ENCODE data around the gene SPINK1.
"Not testable (repeated sequence)": the region's sequence is repeated elsewhere in the genome, so short reads cannot be mapped to it uniquely, and the experiment has no call there.

Gene SPINK1, protein sequence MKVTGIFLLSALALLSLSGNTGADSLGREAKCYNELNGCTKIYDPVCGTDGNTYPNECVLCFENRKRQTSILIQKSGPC

DNA sequence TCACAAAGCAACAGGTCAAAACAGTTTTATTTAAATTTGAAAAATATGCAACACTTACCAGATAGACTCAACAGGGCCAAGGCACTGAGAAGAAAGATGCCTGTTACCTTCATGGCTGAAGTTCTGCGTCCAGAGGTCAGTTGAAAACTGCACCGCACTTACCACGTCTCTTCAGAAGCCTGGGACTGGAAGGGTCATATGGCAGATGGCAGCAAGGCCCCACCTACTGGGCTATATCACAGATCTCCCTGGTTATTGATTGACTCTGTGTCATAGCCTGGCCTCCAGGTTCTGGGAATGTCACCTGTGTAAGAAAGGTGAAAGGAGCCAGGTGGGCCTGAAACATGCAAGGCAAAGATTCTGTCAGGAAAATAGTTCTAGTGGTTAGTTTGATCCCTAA, at the start of gene SPINK1:
Gene SPINK1, minus strand, starts transcription at position 207 of the 400 bp plus-strand sequence. Its CDS starts 94 bp downstream, at position 113.
- DNase-seq (ENCODE audit: low read depth in 2 of 2): no peak

- no peak for DNase-seq (ENCODE audit: low read depth in 2 of 2)
These were observed 49.0 kb upstream of the SPINK1 start for GRCh38 chr5:147880487-147880886.

GRCh38 chr5:147879784-147880183, 48.3 kb upstream of the SPINK1 start:
- no peak for DNase-seq (ENCODE audit: low read depth in 2 of 2)

GRCh38 chr5:147878066-147878759, 46.7 kb upstream of the SPINK1 start, which contains the start of gene SCGB3A2:
Gene SCGB3A2 (plus strand): TSS chr5:147878711. CDS start chr5:147878804, 93 bp downstream.
- DNase-seq (ENCODE audit: low read depth in 2 of 2): no peak

GRCh38 chr5:147876626-147877025, 45.2 kb upstream of the SPINK1 start:
- DNase-seq (ENCODE audit: low read depth in 2 of 2): no peak

DNA sequence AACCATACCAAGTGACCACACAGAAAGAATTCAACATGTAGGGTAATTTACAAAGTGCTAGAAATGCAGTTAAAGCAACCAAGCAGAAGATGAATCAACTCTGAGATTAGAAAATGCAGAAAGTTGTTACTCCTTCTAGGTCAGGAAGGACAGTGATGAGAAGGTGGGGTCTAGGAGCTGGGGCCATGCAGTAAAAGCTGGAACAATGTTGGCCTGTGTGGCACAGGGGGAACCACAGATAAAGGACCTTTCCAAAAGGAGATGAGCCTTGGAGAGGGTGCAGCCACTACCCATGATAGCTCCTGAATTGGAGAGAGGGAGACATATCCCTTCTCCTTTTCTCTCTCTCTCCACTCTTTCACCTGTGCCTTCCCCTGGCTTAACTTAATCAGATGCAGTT, 44.7 kb upstream of the SPINK1 start:
- DNase-seq (ENCODE audit: low read depth in 2 of 2): no peak

DNA sequence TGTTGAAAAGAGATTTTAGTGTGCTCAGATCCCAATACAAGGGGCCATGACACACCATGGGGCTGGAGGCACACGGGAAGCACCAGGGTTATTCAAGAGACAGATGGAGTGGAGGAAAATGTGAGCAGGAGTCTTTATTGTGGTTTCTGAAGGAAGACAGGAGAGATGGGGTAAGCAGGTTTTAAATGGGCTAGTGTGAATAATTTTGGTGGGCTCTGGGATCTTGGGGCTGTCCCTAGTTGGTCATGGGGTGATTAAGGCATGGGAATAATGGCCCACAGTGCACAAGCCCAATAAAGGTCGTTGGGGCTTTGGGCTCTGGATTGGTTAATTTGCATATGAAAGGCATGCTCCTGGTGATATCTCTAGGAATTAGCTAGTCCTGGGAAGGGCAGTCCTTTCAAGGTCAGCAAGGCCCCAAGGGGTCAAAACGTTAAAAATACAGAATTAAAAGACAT, 43.5 kb upstream of the SPINK1 start:
- DNase-seq (ENCODE audit: low read depth in 2 of 2): no peak

- DNase-seq (ENCODE audit: low read depth in 2 of 2): not testable (repeated sequence)
These were observed 42.8 kb upstream of the SPINK1 start for GRCh38 chr5:147874118-147874875.

- DNase-seq (ENCODE audit: low read depth in 2 of 2): not testable (repeated sequence)
These were observed 41.4 kb upstream of the SPINK1 start for GRCh38 chr5:147872744-147873435.

DNA sequence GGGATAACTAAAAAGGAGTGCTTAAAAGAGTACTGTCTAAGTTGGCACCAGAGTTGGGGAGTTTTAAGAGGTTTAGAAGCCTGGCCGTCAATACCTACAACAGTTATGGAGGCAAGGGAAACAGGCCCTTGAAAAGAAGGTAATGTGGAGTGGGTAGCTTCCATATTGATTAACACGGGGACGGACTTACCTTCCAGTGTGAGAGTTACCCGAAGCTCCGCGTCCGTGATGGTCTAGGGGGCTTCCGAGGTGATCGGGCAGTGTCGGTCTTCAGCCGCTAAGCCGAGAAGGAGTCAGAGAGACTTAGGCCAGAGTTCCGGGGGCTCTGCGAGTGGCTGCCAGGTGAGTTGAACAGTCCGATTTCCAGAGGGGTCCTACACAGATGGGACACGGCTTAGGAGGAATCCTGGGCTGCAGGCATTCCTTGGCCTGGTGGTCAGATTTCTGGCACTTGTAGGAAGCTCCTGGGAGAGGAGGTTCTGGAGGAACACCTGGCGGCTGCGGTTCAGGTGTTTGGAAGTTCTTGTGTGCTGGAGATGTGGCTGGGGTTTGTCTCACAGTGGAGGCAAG, 40.6 kb upstream of the SPINK1 start:
- DNase-seq (ENCODE audit: low read depth in 2 of 2): not testable (repeated sequence)

- not testable (repeated sequence) for DNase-seq (ENCODE audit: low read depth in 2 of 2)
These were observed 38.4 kb upstream of the SPINK1 start for GRCh38 chr5:147869892-147870291.

- no peak for DNase-seq (ENCODE audit: low read depth in 2 of 2)
These were observed 37.6 kb upstream of the SPINK1 start for GRCh38 chr5:147869112-147869511.

GRCh38 chr5:147863454-147864158, 32.1 kb upstream of the SPINK1 start:
- no peak for DNase-seq (ENCODE audit: low read depth in 2 of 2)

GRCh38 chr5:147860641-147861025, 29.2 kb upstream of the SPINK1 start:
- no peak for DNase-seq (ENCODE audit: low read depth in 2 of 2)

DNA sequence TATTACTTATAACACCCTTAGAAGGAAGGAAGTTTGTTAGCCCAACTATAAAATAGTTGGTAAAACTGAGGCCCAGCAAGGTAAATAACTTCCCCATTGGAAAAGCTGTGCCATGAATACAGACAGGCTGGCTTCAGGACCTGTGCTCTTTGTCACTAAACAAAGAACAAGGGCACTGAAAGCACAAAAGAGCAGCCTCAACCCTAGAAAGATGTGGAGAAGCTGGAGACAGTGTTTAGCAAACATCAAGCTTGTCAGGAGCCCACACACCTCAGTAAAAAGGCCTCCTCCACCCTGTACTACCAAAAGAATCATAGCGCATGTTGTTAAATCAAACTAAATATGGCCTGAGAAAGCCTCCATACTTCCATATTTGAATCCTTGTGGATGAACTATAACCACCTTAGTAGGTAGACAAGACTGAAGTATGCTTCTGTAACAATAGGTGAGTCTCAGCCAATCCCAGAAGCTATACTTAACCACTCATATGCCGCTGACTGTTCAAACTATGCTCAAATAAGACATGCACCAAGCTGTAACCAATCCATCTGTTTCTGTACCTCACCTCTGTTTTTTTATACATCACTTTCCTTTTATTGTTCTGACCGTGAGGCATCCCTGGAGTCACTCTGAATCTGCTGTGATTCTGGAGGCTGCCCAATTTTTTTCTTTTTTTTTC, 28.6 kb upstream of the SPINK1 start:
- no peak for DNase-seq (ENCODE audit: low read depth in 2 of 2)

DNA sequence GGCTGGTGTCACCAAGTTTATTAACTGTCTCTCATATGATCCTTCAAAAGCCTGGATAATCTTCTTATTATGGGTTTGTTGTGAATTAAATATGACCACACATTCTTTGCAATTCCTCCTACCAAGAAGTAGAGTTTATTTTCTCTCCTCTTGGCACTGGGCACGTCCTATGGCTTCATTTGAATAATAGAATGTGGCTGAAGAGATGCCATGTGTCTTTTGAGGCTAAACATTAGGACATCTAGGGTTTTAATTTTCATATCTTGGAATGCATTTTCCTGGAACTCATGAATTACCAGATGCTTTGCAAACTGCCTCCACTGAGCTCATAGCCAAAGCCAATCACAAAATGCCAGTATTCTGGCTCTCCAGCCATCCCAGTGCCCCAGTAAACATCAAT, 27.1 kb upstream of the SPINK1 start:
- DNase-seq (ENCODE audit: low read depth in 2 of 2): no peak

GRCh38 chr5:147857302-147858129, 26.0 kb upstream of the SPINK1 start:
- DNase-seq (ENCODE audit: low read depth in 2 of 2): peak; percentile 1 to 25

GRCh38 chr5:147856801-147857200, 25.3 kb upstream of the SPINK1 start:
- DNase-seq (ENCODE audit: low read depth in 2 of 2): no peak

- DNase-seq (ENCODE audit: low read depth in 2 of 2): no peak
These were observed 24.3 kb upstream of the SPINK1 start for GRCh38 chr5:147855774-147856069.
